Pancreas (tissue), 10 donors: ENCODE measurements around the gene TBC1D17. TPM values are rescaled to one million over a fixed set of nuclear protein-coding genes. Genes with fewer than 3 reads are reported as not detected.

ENCODE experiments used
- ATAC-seq, 4 donors: fragments of 200-7000 bp; cut with Tn5 transposase; one replicate each; pipeline versions ENCODE4 v1.8.0 to v1.9.1; 2020; ENCODE audit warnings: mild to moderate bottlenecking in 4 of 4, moderate library complexity in 4 of 4
- DNase-seq, 6 donors: peaks; one replicate each; pipeline ENCODE4 v3.0.0-alpha.2; 2020
- FAIRE-seq: peaks from 2 replicates; lab custom pipeline; 2012; peaks lifted over from hg19 to GRCh38; lab: Jason Lieb, UNC
- H3K27ac ChIP-seq, 4 donors: fragments of 200-600 bp; sonication (generic); 1 replicate in 3 of 4; 2 replicates in 1 of 4; pipeline versions ENCODE4 v1.5.0 to v1.8.0; 2020
- H3K27me3 ChIP-seq, 4 donors: fragments of 200-600 bp; one replicate each; pipeline ENCODE4 v1.8.0; 2021
- H3K36me3 ChIP-seq, 3 donors: fragments of 200-600 bp; sonication (generic) in 1 of 3; one replicate each; pipeline versions ENCODE4 v1.5.0 to v1.8.0; 2020 to 2021
- H3K4me1 ChIP-seq, 3 donors: fragments of 200-600 bp; one replicate each; pipeline ENCODE4 v1.8.0; 2021
- H3K4me3 ChIP-seq, 4 donors: fragments of 200-600 bp; sonication (generic) in 2 of 4; one replicate each; pipeline versions ENCODE4 v1.5.0 to v1.8.0; 2020 to 2021
- H3K9me3 ChIP-seq, 4 donors: fragments of 200-600 bp; one replicate each; pipeline ENCODE4 v1.8.0; 2021
- WGBS, 2 donors: extraction: QIAGEN DNeasy Blood & Tissue Kit; methylation state at CpG; one replicate each; pipeline ENCODE4 v1.1.7; 2013; 5-methylcytosine and 5-hydroxymethylcytosine counted together
- intact Hi-C, 3 donors: fragments of 100-400 bp; cut with DNase I; formaldehyde crosslinking; loops; one replicate each; pipeline versions ENCODE4 v1.11.1 to v1.14.2; 2022
- polyA plus RNA-seq, 2 donors: library from polyadenylated mRNA; stranded (reverse); fragments of 200-250 nt; gene quantifications; one replicate each; pipeline ENCODE4 v1.2.3, GENCODE V29; 2013
- total RNA-seq, 6 donors: library from RNA; stranded (reverse); fragmentation: NEBNext Ultra II Directional in 4 of 6; extraction: Animal tissue kit (Norgen Biotek cat#: 25700) in 4 of 6; gene quantifications; one replicate each; pipeline versions ENCODE4 v1.2.1 to v1.2.4, GENCODE V29; 2021 to 2023
- TF ChIP-seq, protein P1 (sequence below), 4 donors: fragments of 200-600 bp; sonication (generic) in 3 of 4; IDR thresholded peaks; one replicate each; pipeline versions ENCODE4 v1.5.0 to v1.8.0; 2021; ENCODE audit warnings: antibody characterized with exemption in 4 of 4
- donor health status: healthy with polysubstance abuse.
- donor health status: DM: no; HTN: no; CAD: no; lungs with moderate emphysema.
- donor health status: DM: no; HTN: no; CAD: no.
- donor health status: control.
- donor health status: control.
- donor health status: Bipolar disorder and iron deficiency.
- donor health status: DM: yes; HTN: yes; CAD: no.
- donor health status: DM: no; HTN: no; CAD: no.
- donor health status: DM: no; HTN: no; CAD: no.
- donor health status: DM: yes; HTN: yes; CAD: no.

The TBC1D17 gene
- total and polyA plus RNA-seq, 8 donors: 21.0 to 99.3 (median 31.3) TPM

DNA sequence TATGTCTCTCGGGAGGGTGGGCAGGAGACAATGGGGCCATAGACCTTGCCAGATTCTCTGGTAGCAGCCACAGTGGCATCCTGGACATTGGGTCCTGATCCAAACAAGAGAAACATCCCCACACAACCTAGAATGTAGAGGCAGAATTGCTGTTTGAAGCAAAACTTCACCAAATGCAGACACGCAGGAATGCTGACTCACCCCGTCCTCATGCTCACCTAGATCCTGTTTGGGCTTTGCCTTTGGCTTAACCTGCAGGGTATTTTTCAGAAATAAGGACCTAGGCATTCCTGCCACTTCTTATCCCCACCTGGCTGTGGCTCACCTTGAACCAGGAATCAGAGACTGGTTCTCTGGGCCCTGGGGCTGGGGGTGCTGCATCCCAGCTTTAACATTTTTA is 7.3 kb downstream of the TBC1D17 start:
- FAIRE-seq (no peak), DNase-seq (no peak), ATAC-seq (no peak)
- Histone ChIP-seq H3K9me3 (no peaks in the 10 kb centered on the region), H3K4me1 (no peaks in the 10 kb centered on the region), H3K27ac (no peak overlapping the region), H3K4me3 (no peak overlapping the region), H3K36me3 (peaks cover 9 to 56% (median 46%) of the 10 kb centered on the region in 3 donors), H3K27me3 (no peaks in the 10 kb centered on the region)
- TF ChIP-seq, protein P1, sequence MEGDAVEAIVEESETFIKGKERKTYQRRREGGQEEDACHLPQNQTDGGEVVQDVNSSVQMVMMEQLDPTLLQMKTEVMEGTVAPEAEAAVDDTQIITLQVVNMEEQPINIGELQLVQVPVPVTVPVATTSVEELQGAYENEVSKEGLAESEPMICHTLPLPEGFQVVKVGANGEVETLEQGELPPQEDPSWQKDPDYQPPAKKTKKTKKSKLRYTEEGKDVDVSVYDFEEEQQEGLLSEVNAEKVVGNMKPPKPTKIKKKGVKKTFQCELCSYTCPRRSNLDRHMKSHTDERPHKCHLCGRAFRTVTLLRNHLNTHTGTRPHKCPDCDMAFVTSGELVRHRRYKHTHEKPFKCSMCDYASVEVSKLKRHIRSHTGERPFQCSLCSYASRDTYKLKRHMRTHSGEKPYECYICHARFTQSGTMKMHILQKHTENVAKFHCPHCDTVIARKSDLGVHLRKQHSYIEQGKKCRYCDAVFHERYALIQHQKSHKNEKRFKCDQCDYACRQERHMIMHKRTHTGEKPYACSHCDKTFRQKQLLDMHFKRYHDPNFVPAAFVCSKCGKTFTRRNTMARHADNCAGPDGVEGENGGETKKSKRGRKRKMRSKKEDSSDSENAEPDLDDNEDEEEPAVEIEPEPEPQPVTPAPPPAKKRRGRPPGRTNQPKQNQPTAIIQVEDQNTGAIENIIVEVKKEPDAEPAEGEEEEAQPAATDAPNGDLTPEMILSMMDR (IDR thresholded peaks at IDR 0.05): no peak
- WGBS, 2 donors: 94 to 96% methylated on average over 3 of the region's 3 CpGs
- intact Hi-C loops: no loop called here

DNA sequence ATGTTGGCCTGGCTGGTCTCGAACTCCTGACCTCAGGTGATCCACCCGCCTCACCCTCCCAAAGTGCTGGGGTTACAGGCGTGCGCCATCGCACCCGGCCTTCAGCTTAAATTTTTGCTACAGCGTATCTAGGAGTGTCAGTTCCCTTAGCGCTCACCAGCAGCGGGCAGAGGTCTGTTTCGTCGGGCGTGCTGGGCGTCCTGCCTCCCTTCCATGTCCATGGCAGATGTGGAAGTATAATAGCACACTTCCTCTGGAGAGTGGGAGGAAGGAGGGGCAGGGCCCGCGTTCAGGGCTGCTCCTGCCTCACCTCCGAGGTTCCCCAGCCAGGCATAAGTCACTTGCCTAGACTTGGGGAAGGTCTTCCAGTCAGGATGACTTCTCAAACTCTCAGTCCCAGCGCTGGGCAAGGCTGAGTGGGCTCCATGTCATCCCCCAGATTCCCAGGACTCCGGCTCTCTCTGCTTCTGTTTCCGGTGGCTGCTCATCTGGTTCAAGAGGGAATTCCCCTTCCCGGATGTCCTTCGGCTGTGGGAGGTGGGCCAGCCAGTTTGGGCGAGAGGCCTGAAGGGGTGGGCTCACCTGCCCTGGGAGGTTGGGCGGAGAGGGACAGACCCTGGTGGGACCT is 9.6 kb downstream of the TBC1D17 start:
- H3K36me3 ChIP-seq: peaks cover 9 to 34% (median 24%) of the 10 kb centered on the region in 3 donors
- no peak overlapping the region for H3K4me3 ChIP-seq
- TF ChIP-seq, protein P1 (IDR thresholded peaks at IDR 0.05): no peak
- H3K9me3 ChIP-seq: no peaks in the 10 kb centered on the region
- DNase-seq (peak in 1 of 6 donors; percentile 15), ATAC-seq (no peak), FAIRE-seq (no peak)
- H3K27me3 ChIP-seq: no peaks in the 10 kb centered on the region
- H3K27ac ChIP-seq: no peak overlapping the region
- H3K4me1 ChIP-seq: no peaks in the 10 kb centered on the region
- 75 to 85% methylated on average over 22 to 23 of the region's 23 CpGs for WGBS, 2 donors
- intact Hi-C loops: no loop called here

DNA sequence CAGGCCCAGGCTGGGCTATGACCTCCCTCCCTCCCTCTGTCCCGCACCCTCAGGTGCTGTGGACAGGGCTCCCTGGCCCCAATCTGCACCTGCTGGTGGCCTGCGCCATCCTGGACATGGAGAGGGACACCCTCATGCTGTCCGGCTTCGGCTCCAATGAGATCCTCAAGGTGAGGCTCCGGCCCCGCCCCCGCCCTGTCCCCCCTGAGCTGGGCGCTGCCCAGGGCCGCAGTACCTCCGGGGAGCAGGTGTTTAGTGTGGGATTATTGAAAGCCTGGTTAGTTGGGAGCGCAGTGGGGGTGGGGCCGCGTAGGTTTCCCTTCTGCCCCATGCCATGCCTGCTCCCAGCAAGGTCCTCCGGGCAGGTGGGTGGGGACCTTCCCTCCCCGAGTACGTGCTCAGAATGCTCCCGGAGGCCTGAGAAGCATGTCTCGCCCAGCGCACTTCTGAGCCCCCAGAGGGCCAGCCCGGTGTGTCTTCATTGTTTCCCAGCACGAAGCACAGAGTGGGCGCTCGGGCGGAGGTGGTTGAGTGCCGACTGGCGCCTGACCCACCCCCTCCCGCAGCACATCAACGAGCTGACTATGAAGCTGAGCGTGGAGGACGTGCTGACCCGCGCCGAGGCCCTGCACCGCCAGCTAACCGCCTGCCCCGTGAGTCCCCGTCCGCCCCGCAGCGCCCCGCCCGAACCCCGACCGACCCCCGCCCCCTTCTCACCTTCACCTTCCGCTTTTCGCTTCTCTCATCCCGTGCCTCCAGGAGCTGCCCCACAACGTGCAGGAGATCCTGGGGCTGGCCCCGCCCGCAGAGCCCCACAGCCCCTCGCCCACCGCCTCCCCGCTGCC is 10.4 kb downstream of the TBC1D17 start:
- intact Hi-C loops: no loop called here
- H3K9me3 ChIP-seq: no peaks in the 10 kb centered on the region
- no peaks in the 10 kb centered on the region for H3K4me1 ChIP-seq
- FAIRE-seq: no peak
- TF ChIP-seq, protein P1 (IDR thresholded peaks at IDR 0.05): no peak
- no peaks in the 10 kb centered on the region for H3K27me3 ChIP-seq
- H3K27ac ChIP-seq: no peak overlapping the region
- peaks cover 9 to 27% (median 18%) of the 10 kb centered on the region in 3 donors for H3K36me3 ChIP-seq
- no peak for ATAC-seq
- 45 to 87% methylated on average over 49 to 54 of the region's 54 CpGs for WGBS, 2 donors
- H3K4me3 ChIP-seq: no peak overlapping the region
- DNase-seq: peak in 2 of 6 donors; percentile 20 to 79

DNA sequence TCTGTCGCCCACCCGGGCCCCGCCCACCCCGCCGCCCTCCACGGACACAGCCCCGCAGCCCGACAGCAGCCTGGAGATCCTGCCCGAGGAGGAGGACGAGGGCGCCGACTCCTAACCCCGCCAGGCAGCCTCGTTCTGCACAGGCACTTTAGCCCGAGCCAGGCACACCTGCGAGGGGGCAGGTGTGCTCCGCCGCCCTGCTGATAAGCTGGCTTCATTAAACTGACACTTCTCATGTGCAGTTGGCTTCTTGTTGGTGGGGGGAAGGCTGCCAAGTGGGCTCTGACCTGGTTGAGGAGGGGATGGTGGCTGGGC is 11.0 kb downstream of the TBC1D17 start:
- H3K9me3 ChIP-seq: no peaks in the 10 kb centered on the region
- no peaks in the 10 kb centered on the region for H3K27me3 ChIP-seq
- TF ChIP-seq, protein P1 (IDR thresholded peaks at IDR 0.05): no peak
- H3K27ac ChIP-seq: no peak overlapping the region
- 30 to 77% methylated on average over 15 to 18 of the region's 18 CpGs for WGBS, 2 donors
- ATAC-seq (no peak), DNase-seq (peak in 2 of 6 donors; percentile 12 to 23), FAIRE-seq (no peak)
- peaks cover 9 to 21% (median 12%) of the 10 kb centered on the region in 3 donors for H3K36me3 ChIP-seq
- H3K4me3 ChIP-seq: no peak overlapping the region
- no peaks in the 10 kb centered on the region for H3K4me1 ChIP-seq
- intact Hi-C loops: no loop called here
